GM10248 (cell line): ENCODE results near the gene DPY30.

Experiments used
- CTCF ChIA-PET: fragments of 300-600 bp; sonication (Branson Sonifier 250); formaldehyde crosslinking; extraction: SDS; loops from one replicate; lab custom pipeline; 2021; ENCODE audit warnings: antibody characterized with exemption; lab: Yijun Ruan, JAX
- POLR2A ChIA-PET: fragments of 350-650 bp; sonication (Branson Sonifier 250); formaldehyde crosslinking; extraction: SDS; loops from one replicate; lab custom pipeline; 2020; ENCODE audit warnings: antibody characterized with exemption; lab: Yijun Ruan, JAX
- DNase-seq: peaks from one replicate; pipeline ENCODE4 v3.0.0; 2012; ENCODE audit errors: extremely low spot score
- CTCF ChIP-seq: IDR thresholded peaks from 2 replicates; pipeline ENCODE4 v1.5.1; 2012; ENCODE audit warnings: mild to moderate bottlenecking, low read depth; ENCODE audit errors: extremely low read depth, missing control alignments, control extremely low read depth

The DPY30 gene

GRCh38 chr2:32003791-32004190 is 35.8 kb downstream of the DPY30 start:
- ChIA-PET POLR2A (no interaction called here), CTCF (interaction anchor here (0.8 to 1.3 kb wide), 2 partner anchors 9 to 28 kb away, joined by 3 to 4 read pairs; no protein-coding TSS in a partner anchor)
- DNase-seq, result no peak
- no peak for TF ChIP-seq CTCF

GRCh38 chr2:32002406-32002805 is 37.2 kb downstream of the DPY30 start:
- POLR2A ChIA-PET, result no interaction called here
- TF ChIP-seq CTCF, result no peak
- DNase-seq, result no peak
- CTCF ChIA-PET, result no interaction called here

- no peak for DNase-seq
- POLR2A ChIA-PET, result interaction anchor here (0.7 kb wide), 1 partner anchor 166 kb away, joined by 3 read pairs; the partner anchor contains the start of gene SLC30A6
- CTCF ChIA-PET, result interaction anchor here (0.9 to 2.0 kb wide), 4 partner anchors 9 to 13 kb away, joined by 3 to 8 read pairs (median 4); no protein-coding TSS in a partner anchor
- TF ChIP-seq CTCF, result no peak
Measured at GRCh38 chr2:31999438-31999837, 40.2 kb downstream of the DPY30 start.

- ChIA-PET POLR2A (interaction anchor here (0.7 kb wide), 1 partner anchor 167 kb away, joined by 3 read pairs; the partner anchor contains the start of gene SLC30A6), CTCF (interaction anchor here (0.8 to 2.0 kb wide), 6 partner anchors 8 to 25 kb away, joined by 3 to 8 read pairs (median 3); partner anchors contain the start of gene MEMO1)
- DNase-seq, result no peak
- TF ChIP-seq CTCF, result no peak
Measured at GRCh38 chr2:31998731-31999383, 40.7 kb downstream of the DPY30 start.

- TF ChIP-seq CTCF, result no peak
- no peak for DNase-seq
- ChIA-PET CTCF (interaction anchor here (0.9 to 2.3 kb wide), 3 partner anchors 9 to 16 kb away, joined by 3 to 7 read pairs (median 3); no protein-coding TSS in a partner anchor), POLR2A (no interaction called here)
Measured at GRCh38 chr2:31997653-31998052, 42.0 kb downstream of the DPY30 start.

GRCh38 chr2:31996571-31997150 is 42.9 kb downstream of the DPY30 start:
- POLR2A ChIA-PET, result no interaction called here
- TF ChIP-seq CTCF, result no peak
- no peak for DNase-seq
- CTCF ChIA-PET, result interaction anchor here (1.3 to 2.3 kb wide), 2 partner anchors 12 to 17 kb away, joined by 3 to 7 read pairs; no protein-coding TSS in a partner anchor
